ENCODE results near the gene GABRG3.
"Not testable (repeated sequence)": the region's sequence is repeated elsewhere in the genome, so short reads cannot be mapped to it uniquely, and the experiment has no call there.

The GABRG3 gene

DNA sequence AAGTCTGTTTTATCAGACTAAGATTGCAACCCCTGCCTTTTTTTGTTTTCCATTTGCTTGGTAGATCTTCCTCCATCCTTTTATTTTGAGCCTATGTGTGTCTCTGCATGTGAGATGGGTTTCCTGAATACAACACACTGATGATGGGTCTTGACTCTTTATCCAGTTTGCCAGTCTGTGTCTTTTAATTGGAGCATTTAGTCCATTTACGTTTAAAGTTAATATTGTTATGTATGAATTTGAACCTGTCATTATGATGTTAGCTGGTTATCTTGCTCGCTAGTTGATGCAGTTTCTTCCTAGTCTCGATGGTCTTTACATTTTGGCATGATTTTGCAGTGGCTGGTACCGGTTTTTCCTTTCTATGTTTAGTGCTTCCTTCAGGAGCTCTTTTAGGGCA lies 220.5 kb downstream of the GABRG3 start:
- DNase-seq = not testable (repeated sequence)

DNA sequence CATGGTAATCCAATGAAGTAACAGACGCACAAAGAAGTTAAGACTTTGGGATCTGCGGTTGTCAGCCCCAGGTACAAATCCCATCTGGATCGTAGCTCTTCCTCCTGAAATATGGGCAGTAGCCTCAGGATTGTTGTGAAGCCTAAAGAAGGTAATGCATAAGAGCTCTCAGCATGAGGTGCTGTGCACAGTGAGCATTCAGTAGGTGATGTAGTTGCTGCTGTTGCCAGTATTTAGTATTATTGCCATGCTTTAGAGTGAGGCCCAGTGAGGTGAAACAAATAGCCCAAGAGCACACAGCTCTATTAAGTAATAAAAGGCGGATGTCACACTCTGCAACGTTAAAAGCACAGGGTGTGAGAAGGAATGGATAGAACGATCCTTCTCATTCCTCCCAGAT lies 225.7 kb downstream of the GABRG3 start:
- DNase-seq = no peak

DNA sequence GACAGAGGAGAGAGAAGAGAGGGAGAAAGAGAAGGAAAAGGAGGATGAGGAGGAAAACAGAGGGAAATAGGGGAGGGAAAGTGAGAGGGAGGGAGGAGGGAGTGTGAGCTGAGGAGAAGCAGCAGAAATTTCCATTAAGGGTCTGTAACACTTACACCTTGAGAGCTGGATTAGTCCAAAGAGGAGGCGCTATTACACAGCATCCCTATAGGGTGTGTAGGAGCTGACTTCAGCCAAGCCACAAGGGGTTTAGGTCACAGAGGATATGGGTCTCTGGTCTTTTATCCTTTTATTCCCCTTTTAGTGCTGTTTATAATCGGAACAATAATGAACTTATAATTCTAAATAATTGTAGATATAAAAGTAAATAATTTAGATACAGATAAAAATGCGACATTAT lies 230.4 kb downstream of the GABRG3 start:
- DNase-seq = no peak

DNA sequence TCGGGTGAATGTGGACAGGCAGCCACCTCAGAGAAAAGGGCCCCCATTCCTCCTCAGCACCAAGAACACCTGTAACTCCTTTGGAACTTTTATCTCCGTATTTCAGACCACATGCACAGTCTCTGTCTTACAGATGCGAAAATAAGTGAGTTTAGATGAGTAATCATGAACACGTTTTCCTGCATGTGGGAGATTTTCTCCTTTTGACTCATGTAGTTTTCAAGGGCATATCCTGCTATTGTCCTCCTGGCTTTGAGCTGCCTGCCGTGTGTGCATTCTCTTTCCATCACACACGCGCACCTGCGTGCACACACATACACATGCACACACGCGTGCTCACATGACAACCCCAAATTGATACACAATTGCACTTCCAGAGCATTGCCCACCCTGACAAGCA lies 239.2 kb downstream of the GABRG3 start:
- no peak for DNase-seq

DNA sequence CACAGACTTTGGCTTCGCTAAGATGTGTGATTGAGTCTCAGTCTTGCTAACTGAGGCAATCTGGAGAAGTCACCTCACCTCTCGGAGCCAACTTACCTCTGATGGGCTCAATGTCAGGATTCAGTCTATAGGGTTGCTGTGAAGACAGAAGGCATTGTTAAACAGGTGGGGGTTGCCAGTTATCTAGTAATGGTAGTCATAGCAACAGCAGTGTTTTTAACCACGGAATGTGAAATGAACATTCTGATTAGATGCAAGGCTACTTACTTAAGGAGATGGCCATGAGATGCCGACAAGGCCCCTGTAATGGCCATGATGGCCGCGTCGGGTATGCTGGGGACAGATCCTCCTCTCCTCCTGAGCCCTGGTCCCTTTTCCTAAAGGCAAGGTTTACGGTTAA lies 243.1 kb downstream of the GABRG3 start:
- DNase-seq = no peak

DNA sequence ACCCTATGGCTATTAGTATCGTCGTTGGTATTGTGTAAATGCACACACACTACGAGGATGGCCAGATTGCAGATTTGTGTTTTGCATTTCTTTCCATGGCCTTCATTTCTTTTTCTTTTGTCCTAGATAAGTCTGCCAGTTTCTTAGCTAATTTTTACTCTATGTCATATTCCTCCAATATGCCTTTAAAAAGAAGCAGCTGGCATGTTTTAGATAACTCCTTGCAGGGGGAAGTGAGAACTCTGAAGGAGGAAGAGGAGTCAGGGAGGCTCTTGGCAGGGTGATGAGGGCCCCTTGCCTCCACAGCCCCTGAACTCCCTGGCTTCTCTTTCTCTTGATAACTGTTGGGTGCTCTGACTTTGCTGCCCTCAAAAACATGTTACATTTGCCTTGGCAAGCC lies 244.0 kb downstream of the GABRG3 start:
- no peak for DNase-seq

DNA sequence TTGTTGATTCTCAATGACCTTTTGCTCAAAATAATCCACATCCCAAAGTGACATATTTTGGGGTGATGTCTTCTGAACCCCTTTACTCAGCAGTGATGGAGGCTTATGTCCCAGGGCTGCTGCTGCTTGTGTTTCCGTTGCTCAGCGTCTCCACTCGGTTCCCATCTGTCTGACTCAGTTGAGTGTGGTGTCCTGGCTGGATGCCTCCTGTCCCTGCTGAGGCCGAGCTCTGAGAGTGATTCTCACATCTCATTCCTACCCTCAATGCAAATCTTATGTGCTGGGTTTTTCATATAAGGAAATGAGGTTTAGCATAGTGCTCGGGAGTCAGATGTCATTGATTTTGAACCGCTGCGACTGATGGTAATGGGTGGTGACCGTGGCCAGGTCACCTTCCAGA lies 247.4 kb downstream of the GABRG3 start:
- no peak for DNase-seq

DNA sequence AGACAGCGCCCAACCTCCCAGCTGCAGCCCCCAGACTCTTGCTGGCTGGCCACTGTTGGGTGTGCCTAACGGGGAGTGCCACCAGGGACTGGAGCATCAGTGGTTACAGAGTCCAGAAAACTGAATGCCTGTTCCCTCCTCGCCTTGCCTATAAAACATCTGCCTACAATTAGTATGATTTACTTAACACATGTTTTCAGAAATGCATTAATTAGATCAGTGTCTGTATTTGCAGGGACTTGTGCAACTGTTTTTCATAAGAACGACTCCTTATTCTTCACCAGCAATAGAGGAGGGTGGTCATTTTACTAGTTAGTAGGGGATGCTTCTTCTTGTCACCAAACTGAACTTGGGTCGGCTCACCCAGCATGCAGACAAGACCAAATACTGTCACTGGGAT lies 248.7 kb downstream of the GABRG3 start:
- no peak for DNase-seq

DNA sequence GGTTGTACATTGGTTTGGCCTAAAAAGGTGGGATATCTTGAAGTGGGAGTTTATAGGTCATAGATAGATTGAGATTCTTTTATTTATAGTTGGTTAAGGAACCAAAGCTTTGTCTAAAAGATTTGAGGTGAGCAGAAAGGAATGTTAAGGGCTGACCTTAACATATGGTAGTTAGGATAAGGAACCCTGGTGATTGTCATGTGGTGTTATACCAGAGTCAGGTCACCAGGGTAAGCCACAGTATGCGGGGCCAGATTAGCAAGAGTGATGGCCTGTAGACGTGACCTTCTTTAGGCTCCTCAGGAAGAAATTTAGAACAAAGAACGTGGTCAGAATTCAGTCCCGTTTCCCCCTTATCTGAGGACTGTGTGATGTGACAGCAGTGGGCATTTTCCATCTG lies 249.2 kb downstream of the GABRG3 start:
- DNase-seq = no peak

DNA sequence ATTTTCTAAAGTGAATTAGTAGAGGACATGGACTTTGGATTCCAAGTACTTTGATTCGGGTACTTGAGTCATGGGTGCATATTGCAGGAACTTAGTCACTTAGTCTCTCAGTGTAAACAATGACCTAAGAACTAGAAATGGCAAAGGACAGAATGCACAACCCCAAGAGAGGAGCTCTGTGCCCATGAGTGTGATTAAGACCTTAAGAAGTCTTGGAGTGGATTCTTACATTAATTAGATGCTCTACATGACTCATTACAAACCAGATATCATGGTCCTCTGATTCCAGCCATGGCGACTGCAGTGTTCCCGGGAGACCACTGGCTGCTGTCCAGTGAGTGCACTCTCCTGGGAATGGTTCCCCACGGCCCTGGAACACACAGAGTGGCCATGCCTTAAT lies 251.5 kb downstream of the GABRG3 start:
- DNase-seq = no peak

DNA sequence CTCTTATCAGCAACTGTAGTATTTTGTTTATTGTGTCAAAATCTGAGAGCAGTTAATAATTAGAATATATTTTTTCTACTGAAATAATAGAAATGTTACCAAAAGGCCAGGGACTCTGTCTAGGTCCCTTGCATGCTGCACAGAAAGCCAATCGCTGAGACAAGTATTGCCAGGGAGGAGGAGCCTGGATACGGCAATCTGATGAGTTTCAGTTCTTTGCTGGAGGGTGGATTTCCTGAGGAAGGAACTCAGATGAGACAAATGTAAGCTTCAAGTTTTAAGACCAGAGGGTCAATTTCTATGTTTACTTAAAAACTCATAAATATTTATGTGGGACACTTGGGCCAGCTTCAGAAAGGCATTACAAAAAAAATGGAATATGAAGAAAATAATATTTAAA lies 252.2 kb downstream of the GABRG3 start:
- no peak for DNase-seq

DNA sequence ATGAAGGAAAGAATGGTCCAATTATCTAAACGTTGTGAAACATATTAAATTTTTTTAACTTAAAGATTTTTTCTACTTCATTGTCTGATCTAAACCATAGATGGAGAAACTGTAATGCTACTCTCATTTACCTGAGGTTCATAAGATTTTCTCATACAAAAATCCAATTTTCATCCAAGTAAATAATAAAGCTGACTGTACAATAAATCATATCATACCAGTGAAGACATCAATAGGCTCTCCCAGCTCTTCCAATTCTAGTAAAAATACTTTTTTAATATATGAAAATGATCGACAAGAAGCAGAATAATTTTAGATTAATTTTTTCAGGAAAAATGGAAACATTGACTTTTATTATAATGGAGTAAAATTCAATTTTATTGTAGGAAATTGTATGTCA lies 260.8 kb downstream of the GABRG3 start:
- DNase-seq = no peak

DNA sequence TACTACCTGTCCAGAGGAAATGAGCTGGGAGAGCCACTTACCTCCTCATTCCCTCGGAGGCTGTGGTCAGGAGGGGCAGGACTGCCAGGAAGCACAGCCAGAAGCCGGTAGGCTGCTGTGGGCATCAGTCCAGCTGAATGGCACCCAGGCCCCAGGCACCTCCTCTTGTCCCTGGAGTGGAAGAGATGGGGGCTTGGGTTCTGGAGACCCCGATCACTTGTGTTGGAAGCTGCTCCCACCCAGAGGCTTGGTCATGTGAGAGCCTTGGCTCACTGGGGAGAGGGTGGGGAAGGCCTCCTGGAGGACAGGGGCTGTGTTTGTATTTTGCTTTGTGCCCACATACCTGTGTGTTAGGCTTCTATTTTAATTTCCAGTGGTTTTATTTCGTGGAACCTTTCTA lies 261.9 kb downstream of the GABRG3 start:
- DNase-seq = no peak

DNA sequence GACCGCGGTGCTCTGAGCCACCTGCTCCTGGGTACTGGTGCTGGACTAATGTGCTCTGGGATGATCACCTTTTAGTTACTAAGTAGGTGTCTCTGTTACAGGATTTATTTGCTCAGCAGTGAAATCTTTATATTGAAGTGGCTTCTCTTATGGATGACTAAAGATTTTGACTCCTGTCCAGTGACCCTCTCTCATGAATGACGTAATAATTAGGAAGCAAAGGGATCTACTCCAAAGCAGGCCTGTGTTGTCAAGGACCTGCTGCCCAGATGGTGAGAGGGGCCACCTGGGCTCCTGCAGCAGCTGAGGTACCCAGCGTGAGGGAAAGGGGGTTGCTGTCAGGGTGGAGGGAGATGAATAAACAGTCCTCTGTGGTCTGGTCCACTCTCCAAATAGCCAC lies 263.6 kb downstream of the GABRG3 start:
- DNase-seq = no peak

DNA sequence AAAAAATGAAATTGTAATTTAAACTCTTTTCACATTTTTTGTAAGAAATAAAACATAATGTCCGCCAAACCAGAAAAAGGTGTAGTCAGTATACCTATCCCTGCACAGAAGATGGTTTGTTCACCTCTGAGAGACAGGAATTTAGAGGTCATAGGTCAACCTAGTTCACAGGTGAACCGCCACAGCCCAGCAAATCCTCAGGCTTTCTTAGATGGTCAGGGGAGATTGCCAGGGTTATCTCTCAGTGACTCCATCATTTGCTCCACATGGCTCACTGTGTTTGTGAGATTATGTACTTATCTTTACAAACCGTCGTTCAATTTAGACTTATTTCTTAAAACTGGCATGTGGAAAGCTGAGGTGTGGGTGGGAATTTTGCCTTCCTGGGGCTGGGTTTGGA lies 264.2 kb downstream of the GABRG3 start:
- no peak for DNase-seq

DNA sequence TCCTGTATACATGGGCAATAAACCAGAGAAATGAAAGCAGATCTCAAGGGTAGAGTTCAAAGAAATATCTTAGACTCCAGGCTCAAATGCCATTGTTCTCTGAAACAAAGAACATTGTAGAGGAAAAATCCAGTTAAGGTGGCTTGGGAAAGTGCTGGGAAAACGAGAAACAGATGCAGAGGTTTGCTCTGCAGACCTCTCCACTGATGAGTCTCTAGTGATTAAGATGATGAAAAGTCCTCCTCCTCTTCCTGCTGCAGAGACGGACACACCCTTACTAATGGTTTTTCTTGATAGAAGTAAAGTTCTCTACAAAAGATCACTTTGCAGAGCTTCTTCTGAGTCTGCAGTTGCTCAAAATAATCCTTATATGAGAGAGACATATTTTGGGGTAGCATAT lies 264.7 kb downstream of the GABRG3 start:
- DNase-seq = no peak

DNA sequence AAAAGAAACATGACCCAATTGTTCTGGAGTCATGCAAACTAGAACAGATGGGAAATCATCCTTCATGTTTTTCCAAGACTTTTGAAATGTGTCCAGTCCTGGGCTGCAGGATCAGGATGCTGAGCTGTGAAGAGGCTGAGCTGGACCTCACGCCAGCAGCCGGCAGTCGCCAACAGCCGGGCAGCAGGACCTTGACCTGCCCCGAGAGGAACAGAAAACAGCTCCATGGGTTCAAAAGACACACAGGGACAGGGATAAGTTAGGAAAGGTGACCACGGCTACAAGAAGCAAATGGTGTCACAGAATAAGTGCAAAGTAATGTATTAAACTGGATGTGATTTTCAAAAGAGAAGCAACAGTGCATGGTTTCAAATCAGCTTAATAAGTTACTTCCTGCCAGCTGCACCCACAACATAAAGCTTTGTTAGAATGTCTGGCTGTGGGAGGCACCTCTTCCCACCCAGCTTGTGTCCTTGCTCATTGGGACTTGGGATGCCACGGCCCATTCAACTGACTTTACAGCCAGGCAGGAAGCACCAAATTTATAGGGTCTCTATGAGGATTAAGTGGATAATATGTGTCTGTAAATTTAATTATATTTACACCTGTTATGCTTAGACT lies 266.4 kb downstream of the GABRG3 start:
- no peak for DNase-seq

DNA sequence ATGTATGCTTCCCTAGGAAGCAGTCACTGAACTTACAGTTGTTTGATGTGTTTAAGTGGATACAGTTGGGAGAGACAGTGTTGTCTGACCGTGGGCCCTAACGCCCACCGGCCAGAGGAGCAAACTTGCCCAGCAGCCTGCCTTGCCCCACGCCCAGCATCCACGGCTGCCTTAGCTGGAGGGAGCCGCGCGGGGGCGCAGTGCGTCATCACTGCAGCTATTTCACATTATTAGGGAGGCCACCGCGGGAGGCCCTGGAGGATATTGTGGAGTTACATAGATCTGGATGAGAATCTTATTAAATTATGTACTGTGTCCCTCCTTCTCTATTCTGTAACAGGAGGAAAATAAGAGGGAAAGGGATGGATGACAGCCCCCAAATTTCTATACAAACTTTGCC lies 267.2 kb downstream of the GABRG3 start:
- DNase-seq = no peak

DNA sequence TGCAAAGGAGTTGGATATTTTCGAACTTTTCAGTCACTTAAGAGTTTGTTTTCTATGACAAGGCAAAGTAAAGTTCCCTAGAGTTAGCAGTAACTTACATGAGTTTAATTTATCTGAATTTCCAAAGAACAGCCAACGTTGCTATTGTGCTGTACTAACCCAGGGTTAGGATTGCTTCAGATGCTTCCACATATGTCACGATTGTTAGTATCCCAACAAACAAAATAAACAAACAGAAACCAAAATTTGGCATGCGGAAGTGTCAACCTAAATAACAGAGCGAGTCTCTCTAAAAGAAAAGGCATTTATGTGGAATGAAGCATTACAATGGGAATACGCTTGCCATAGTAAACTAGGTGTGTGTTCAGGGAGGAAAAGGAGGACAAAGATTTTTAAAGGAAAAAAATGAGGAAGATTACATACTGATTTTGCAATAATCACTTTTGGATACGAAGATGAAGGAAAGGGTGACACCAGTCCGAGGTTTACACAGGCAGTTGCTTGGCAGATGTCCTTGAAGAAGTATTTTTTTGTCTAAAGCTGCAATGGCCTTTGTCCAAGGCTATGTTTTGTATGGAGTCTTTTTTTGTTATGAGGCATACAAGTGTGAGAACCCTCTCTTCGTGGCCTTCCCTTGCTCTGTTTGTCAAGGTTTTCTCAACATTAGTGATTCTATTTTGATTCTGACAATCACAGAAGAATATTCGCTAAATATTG lies 267.9 kb downstream of the GABRG3 start:
- no peak for DNase-seq

DNA sequence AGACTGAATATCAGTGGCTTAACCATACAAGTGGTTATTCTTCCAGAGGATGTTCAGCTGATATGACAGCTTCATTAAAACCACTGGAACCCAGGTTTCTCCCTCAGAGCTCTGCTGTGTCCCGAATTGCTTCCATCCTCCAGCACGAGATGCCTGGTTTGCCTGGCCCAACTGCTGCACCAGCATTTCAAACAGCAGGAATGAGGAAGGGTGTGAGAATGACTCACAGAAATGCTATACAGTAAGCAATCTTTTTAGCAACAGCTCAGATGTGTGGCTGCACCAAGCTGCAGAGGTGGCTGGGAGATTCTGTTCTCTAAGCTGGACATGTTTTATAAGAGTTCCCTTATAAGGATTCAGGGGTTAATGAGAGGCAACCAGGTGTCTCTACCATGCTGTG lies 271.0 kb downstream of the GABRG3 start:
- DNase-seq = no peak

DNA sequence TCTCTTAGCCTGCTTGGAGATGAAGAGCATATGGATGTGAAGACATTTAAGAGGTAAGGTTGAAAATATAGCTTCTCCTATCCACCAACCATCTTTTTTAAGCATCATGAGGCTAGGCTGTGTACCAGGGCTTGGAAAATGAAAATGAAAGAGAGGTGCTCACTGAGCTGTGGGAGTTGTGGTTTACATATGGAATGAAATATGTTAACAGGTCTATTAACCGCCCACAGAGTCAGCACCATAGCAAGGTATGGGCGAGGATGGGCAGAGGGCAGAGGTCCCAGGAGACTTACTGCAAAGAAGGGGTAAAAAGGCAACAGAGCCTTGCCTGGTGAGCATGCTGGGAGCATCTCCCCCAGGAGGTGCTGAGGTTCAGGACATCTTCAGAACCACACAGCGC lies 273.1 kb downstream of the GABRG3 start:
- no peak for DNase-seq

DNA sequence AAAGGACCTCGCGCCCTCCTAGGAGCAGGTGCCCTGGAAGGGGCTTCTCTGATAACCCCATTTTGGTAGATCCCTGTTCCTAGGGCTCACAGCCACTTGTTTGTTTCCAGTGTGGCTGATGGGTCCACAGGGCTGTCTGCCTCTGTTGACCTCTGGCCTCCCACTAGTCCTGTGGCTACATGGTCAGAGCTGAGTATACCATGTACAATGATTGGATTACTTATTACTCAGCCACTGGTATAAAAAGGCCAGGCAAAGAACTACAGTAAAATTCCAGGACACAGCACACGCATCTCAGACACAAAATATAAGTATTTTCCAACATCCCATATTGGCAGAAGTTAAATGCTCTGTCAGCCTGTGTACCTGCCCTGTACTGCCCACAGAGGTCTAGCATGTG lies 277.3 kb downstream of the GABRG3 start:
- DNase-seq = no peak

DNA sequence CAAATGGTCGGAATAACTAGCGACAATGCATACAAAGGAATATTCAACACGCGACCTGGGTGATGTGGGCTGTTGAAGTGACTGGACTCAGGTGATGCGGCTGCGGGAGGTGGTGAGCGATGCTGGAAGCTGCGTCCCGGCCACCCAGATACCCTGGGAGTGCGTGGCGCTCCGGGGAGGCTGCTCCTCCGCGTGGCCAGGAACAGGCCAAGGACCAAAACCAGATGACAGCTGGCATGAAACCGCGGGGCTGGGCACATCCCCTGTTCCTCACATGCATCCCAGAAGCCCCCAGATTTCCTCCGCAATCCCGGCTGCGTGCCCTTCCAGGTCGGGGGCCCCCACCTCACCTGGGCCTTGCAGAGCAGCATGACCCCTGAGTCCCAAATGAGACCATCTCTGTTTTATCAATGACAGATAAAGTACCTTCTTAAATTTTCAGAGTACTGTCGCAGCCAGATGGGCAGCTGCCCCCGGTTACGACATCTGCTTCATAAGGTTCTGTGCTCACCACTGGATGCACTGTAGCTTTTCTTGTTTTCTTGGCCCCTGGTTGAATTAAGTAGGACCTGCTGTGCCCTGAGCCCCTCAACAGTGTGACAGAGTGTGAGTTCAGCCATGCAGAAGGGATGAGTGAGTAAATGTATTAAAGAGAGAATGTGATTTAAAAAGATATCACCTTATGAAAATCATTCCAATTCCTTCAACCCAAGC lies 278.2 kb downstream of the GABRG3 start:
- no peak for DNase-seq

DNA sequence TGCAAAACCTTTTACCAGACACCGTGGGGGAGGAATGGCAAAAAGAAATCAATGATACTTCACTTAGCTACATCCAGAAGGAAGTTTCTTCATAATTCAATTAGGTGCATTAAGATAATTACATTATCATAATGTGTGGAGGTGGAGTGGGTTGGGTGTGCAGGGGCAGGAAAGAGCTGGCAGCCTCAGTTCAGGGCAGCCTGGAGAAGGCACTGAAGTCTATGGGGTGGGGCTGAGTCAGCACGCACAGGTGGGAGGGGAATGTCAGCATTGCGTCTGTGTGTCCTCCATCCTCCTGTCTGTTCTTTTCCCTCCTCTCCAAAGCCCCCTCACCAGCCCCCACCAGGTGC lies 278.8 kb downstream of the GABRG3 start:
- no peak for DNase-seq

DNA sequence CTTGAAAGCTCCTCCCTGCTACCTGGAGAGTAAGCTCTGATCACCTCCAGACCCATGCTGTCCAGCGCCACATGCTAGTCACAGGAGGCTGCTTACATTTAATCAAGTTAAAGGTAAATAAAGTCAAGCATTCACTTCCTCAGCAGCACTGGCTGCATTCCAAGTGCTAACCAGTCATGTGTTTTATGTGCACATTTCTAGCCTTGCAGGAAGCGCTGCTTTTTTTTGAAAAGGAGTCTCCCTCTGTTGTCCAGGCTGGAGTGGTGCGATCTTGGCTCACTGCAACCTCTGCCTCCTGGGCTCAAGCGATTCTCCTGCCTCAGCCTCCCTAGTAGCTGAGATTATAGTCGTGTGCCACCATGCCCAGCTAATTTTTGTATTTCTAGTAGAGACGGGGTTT lies 279.2 kb downstream of the GABRG3 start:
- no peak for DNase-seq

All from Kasumi-1 (cell line).